NCI-H2227 (cell line): ENCODE results near the gene DNAI4.

ENCODE experiments used
- DNase-seq: peaks from one replicate; lab custom pipeline; 2025; ENCODE audit not compliant: unreplicated experiment; lab: John Stamatoyannopoulos, UW

DNAI4 gene

DNA sequence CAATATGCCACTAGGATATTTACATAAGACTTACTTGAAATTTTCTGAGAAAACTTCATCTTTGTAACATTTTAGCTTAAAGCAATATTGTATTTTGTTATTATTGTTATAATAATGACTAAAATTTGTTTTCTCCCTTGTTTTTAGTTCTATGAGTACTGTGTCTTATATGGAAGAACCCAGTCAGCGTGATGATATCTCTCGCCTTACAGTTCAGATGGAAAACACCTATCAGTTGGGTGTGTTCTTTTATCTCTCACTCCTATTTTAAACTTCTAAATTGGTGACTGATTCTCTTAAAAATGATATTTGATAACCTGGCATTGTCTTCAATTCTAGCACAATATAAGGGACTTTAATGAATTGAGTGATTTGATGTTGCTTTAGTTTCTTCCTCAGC lies 154.4 kb downstream of the DNAI4 start:
- no peak for DNase-seq

GRCh38 chr1:66769512-66770229 lies 155.0 kb downstream of the DNAI4 start:
- DNase-seq, result peak; percentile 47

- DNase-seq, result no peak
Measured at GRCh38 chr1:66768965-66769364, 155.7 kb downstream of the DNAI4 start.

- DNase-seq, result no peak
Measured at GRCh38 chr1:66767626-66768025, 157.0 kb downstream of the DNAI4 start.

- peak; percentile 67 for DNase-seq
Measured at GRCh38 chr1:66764994-66765578, 159.6 kb downstream of the DNAI4 start.
